Neural cell (in vitro differentiated cells): ENCODE results near the gene CRIP3.

Experiments used
- EP300 ChIP-seq: fragments of 450-650 bp; conservative IDR thresholded peaks from 2 replicates; pipeline ENCODE4 v1.6.1; 2014; ENCODE audit warnings: antibody characterized with exemption, mild to moderate bottlenecking, moderate library complexity; ENCODE audit not compliant: poor library complexity, severe bottlenecking
- EZH2 ChIP-seq: fragments of 200-600, 300-800 bp; shearing (Covaris generic), sonication (generic); IDR thresholded peaks from 2 replicates; pipeline ENCODE4 v1.6.1; 2014; ENCODE audit warnings: antibody characterized with exemption, low read length, borderline replicate concordance, mild to moderate bottlenecking; ENCODE audit not compliant: insufficient read depth, poor library complexity, severe bottlenecking
- POLR2AphosphoS5 ChIP-seq: IDR thresholded peaks from 2 replicates; pipeline ENCODE4 v1.6.1; 2012
- RAD21 ChIP-seq: fragments of 450-650 bp; conservative IDR thresholded peaks from 2 replicates; pipeline ENCODE4 v1.6.1; 2014; ENCODE audit warnings: antibody characterized with exemption, mild to moderate bottlenecking, moderate library complexity
- SMC3 ChIP-seq: fragments of 450-650 bp; conservative IDR thresholded peaks from 2 replicates; pipeline ENCODE4 v1.6.1; 2014; ENCODE audit warnings: antibody characterized with exemption, mild to moderate bottlenecking, moderate library complexity; ENCODE audit not compliant: poor library complexity
- TAF1 ChIP-seq: IDR thresholded peaks from 2 replicates; pipeline ENCODE4 v1.6.1; 2012; ENCODE audit warnings: low read depth
- TF ChIP-seq, protein P1 (sequence below): fragments of 450-650 bp; IDR thresholded peaks from 2 replicates; pipeline ENCODE4 v1.5.1; 2014; ENCODE audit warnings: antibody characterized with exemption, mild to moderate bottlenecking, moderate library complexity; ENCODE audit not compliant: poor library complexity, severe bottlenecking
- TF ChIP-seq, protein P2 (sequence below): IDR thresholded peaks from 2 replicates; pipeline ENCODE4 v1.6.1; 2012; ENCODE audit warnings: borderline replicate concordance

DNA sequence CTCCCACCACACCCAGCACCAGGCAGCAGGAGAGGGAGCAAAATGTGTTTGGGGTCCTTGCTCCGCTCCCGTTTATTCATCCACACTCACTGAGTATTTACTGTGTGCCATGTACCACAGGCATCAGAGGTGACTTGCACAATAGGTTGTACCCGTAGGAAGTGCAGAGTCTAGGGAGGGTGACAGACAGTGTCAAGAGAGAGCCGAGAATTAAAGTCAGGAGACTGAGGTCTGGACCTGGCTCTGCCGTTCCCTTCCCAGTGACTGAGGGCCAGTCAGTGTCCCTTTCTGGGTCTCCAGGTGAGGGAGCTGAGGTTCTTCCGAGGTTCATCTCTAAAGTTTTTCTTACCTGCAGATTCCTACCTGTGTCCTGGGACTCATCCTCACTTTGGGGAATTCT, 43.1 kb downstream of the CRIP3 start:
- TF ChIP-seq, protein P1, sequence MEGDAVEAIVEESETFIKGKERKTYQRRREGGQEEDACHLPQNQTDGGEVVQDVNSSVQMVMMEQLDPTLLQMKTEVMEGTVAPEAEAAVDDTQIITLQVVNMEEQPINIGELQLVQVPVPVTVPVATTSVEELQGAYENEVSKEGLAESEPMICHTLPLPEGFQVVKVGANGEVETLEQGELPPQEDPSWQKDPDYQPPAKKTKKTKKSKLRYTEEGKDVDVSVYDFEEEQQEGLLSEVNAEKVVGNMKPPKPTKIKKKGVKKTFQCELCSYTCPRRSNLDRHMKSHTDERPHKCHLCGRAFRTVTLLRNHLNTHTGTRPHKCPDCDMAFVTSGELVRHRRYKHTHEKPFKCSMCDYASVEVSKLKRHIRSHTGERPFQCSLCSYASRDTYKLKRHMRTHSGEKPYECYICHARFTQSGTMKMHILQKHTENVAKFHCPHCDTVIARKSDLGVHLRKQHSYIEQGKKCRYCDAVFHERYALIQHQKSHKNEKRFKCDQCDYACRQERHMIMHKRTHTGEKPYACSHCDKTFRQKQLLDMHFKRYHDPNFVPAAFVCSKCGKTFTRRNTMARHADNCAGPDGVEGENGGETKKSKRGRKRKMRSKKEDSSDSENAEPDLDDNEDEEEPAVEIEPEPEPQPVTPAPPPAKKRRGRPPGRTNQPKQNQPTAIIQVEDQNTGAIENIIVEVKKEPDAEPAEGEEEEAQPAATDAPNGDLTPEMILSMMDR, result no peak
- no peak for TF ChIP-seq POLR2AphosphoS5
- TF ChIP-seq EZH2, result no peak
- TF ChIP-seq RAD21, result no peak
- no peak for TF ChIP-seq EP300
- TF ChIP-seq, protein P2, sequence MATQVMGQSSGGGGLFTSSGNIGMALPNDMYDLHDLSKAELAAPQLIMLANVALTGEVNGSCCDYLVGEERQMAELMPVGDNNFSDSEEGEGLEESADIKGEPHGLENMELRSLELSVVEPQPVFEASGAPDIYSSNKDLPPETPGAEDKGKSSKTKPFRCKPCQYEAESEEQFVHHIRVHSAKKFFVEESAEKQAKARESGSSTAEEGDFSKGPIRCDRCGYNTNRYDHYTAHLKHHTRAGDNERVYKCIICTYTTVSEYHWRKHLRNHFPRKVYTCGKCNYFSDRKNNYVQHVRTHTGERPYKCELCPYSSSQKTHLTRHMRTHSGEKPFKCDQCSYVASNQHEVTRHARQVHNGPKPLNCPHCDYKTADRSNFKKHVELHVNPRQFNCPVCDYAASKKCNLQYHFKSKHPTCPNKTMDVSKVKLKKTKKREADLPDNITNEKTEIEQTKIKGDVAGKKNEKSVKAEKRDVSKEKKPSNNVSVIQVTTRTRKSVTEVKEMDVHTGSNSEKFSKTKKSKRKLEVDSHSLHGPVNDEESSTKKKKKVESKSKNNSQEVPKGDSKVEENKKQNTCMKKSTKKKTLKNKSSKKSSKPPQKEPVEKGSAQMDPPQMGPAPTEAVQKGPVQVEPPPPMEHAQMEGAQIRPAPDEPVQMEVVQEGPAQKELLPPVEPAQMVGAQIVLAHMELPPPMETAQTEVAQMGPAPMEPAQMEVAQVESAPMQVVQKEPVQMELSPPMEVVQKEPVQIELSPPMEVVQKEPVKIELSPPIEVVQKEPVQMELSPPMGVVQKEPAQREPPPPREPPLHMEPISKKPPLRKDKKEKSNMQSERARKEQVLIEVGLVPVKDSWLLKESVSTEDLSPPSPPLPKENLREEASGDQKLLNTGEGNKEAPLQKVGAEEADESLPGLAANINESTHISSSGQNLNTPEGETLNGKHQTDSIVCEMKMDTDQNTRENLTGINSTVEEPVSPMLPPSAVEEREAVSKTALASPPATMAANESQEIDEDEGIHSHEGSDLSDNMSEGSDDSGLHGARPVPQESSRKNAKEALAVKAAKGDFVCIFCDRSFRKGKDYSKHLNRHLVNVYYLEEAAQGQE, result no peak
- TF ChIP-seq SMC3, result no peak
- no peak for TF ChIP-seq TAF1
